Lung microvascular endothelial cell (primary cell): Measurements from ENCODE around the gene RAPGEF5. TPM values are rescaled to one million over a fixed set of nuclear protein-coding genes. Genes with fewer than 3 reads are reported as not detected.
A peak's percentile ranks its signal among the peaks of the same experiment; 100 is the strongest.

Source experiments
- DNase-seq, 2 donors: peaks; one replicate each; pipeline versions ENCODE4 v3.0.0 to v3.0.0-alpha.2; 2010; ENCODE audit warnings: low read depth in 2 of 2
- total RNA-seq: library from RNA; depleted of rRNA; stranded (reverse); fragments of >200 nt; gene quantifications from 2 replicates; pipeline ENCODE4 v1.2.1, GENCODE V29; 2014

The RAPGEF5 gene
- total RNA-seq, 1 donor from 2014 or later, result 110 TPM

- peak; percentile 69 to 81 for DNase-seq
These were observed 6.3 kb downstream of the RAPGEF5 start for GRCh38 chr7:22350466-22351328.

GRCh38 chr7:22348379-22348778 is 8.6 kb downstream of the RAPGEF5 start:
- peak in 1 of 2 donors; percentile 76 for DNase-seq

DNA sequence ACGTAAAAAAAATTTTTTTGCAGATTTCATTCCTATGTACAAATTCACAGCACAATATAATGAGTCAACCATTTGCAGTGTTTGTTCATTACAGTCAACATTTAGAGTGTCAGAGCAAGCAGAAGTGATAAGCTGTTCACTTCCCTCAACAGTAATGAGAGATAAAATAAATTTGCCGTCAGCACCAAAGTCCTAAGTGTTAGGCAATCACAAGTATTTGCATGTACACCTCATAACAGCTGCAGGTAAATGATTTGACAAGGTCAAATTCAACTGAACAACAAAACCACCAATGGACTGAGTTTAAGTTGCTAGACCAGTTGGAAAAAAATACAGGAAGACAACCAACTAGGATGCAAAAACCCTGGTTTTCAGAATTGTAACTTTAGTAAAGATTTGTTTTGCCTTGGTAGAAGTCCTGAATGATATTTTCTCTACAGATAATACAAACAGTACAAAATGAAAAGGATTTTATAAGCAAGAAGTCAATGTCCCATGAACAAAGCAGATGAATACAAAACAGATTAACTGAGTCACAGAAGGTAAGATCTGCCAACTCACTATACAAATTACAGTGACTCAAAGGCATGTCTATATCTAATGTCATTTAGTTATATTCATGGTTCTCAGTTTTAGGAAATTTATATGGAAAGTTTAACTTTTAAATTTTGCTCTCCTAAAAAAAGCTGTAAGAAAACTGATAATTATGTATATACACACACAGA is 10.4 kb downstream of the RAPGEF5 start:
- DNase-seq, result no peak

DNA sequence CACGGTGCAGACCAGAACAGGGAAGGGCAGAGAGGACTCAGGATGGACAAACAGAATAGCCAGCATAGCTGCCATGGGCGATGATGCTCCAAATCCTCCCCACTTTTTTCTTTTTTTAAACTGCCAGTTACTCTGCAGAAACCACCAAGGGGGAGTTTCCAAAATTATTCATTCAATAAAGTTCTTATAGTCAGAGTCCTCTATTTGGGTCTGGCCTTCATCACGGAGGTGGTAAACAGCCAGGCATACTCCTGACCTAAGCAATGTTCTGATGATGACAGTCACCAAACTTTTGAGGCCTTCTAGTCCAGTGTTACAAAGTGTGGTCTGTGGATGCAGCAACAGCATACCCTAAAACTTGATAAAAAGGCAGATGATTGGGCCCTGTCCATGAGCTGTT is 12.3 kb downstream of the RAPGEF5 start:
- DNase-seq, result no peak

- DNase-seq, result no peak
These were observed 13.3 kb downstream of the RAPGEF5 start for GRCh38 chr7:22343612-22344011.

- DNase-seq, result no peak
These were observed 13.9 kb downstream of the RAPGEF5 start for GRCh38 chr7:22343071-22343470.

GRCh38 chr7:22339725-22340390 is 17.1 kb downstream of the RAPGEF5 start:
- DNase-seq, result no peak

DNA sequence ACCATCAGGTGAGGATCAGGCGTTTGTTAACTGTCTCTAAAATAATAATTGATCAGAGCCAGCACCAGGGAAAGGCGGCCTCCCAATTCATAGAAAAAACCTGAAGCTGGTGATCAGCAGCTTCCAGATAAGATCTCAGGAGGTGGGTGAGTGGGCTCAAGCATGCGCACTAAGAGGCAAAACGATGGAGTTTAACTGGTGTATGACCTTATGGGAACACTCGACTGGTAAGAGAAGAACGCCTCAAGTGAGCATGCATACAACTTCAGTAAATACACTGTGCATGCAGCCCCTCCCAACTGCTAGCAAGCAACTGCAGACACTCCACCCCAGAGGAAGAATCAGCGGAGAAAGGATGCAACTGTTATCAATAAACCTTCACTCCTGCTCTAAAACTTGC is 18.1 kb downstream of the RAPGEF5 start:
- no peak for DNase-seq

- DNase-seq, result no peak
These were observed 18.5 kb downstream of the RAPGEF5 start for GRCh38 chr7:22338411-22338810.

DNA sequence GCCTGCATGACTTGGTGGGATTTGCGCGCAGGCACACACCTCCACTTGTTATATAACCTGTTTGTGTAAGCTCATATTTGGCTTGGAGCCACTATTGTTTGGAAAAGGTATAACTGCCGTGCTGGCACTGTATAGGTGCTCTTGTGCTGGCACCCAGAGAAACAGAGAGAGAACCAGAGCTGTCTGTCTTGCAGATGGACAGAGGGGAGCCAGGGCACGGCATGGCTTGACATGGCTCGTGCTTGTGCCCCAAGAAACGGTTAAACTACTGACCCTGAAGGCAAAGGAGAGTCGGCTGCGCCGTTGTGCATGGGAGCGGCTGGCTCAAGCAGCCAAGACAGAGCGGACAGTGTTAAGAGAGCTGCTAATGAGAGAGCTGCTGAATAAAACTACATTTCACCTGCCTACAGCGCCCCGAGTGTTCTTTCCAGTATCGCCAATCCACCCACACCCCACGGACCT is 23.2 kb downstream of the RAPGEF5 start:
- DNase-seq, result peak; percentile 3 to 11

GRCh38 chr7:22332461-22332870 is 24.5 kb downstream of the RAPGEF5 start:
- DNase-seq, result peak; percentile 31 to 73

DNA sequence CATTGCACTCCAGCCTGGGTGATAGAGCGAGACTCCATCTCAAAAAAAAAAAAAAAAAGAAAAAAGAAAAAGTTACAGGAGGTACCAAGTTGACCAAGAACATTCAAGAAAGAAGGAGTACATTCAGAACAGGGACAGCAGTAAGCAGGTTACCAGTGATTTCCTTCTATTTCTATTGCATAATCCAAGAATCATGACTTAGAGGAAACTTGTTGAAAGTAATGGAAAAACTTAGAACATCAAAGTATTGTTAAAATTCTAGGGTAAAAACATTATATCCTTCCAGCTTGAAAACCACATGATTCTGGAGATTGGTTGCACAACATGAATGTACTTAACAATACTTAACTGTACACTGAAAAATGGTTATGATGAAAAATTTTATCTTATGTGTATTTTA is 25.2 kb downstream of the RAPGEF5 start:
- DNase-seq, result peak in 1 of 2 donors; percentile 9

DNA sequence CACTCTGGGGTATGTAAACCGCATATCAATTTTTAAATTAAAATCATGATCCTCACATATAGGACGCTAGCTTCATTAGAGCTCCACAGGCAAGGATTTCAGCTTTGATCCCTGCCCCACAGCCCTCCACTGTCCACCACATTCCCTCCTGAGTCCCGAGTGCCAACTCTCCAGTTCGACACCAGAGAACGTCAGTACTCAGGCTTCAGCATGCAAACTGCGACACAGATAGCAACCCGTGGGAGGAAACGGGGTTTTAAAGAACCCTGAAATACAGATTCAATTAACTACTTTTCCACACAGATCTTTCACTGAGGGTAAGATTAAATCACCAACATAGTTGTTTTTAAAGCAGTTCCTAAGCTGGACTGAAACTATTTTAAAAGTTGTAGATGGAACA is 26.1 kb downstream of the RAPGEF5 start:
- DNase-seq, result no peak

- no peak for DNase-seq
These were observed 27.0 kb downstream of the RAPGEF5 start for GRCh38 chr7:22329816-22330524.

DNA sequence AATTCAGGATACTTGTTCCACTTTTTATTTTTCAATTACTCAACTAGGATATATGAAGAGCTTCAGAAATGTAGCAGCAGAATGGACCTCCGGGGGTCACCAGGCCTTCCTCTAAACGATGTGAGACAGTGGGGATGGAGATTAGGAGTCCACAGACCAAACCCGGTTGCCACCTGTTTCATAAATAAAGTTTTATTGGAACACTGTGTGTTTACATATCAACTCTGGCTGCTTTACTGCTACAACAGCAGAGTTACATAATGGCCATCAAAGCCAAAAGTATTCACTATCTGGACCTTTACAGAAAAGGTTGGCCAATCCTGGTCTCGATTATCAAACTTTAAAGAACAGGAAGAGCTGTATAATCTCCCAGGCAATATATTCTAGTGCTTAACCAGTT is 30.8 kb downstream of the RAPGEF5 start:
- DNase-seq, result no peak

DNA sequence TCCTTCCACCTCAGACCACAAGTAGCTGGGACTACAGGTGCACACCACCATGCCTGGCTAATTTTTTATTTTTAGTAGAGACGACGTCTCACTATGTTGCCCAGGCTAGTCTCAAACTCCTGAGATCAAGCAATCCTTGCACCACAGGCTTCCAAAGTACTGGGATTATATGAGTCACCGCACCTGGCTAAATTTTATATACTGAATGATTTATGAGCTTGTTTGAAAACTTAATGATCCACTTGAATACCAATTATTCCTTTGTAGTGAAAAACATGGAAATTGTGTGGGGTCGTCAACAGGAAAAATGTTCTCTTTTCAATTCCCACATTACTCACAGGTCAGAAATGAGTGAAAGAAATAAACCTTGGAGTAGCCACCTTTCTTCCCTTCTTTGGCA is 31.3 kb downstream of the RAPGEF5 start:
- no peak for DNase-seq

DNA sequence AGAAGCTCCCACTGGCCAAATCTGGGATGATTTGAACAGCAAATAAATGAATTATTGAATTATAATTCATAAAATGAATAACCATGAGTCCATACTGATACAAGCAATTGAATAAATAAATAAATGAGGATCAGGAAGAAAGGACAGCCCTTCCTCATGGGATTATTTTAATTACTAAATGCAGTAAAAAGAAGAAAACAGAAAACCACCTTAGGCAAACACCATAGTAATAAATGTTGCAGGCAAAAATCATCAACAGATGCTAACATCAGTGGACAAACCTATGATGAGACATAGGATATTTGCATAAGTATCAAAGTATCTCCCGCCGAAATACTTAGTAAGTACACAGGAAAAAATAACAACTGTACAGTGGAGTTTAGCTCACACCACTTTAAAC is 33.2 kb downstream of the RAPGEF5 start:
- DNase-seq, result no peak

DNA sequence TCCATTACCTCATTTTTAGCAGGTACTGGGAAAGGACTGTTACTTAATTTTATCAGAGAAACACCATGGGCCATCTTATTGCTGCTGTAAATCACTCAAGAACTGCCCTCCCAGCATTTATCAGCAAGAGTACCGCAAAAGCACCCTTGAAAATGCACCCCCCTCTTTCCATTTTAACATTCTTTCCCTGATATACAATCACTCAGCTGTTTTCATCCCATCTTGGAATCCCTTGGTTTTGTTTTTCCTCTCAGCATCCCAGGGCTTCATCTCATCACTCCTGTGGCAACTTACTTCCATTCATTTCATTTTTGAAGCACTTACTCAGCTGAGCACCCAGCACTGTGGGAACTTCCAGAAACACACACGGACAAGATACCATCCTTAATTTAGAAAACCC is 36.5 kb downstream of the RAPGEF5 start:
- DNase-seq, result no peak

- DNase-seq, result no peak
These were observed 37.2 kb downstream of the RAPGEF5 start for GRCh38 chr7:22319424-22320403.

DNA sequence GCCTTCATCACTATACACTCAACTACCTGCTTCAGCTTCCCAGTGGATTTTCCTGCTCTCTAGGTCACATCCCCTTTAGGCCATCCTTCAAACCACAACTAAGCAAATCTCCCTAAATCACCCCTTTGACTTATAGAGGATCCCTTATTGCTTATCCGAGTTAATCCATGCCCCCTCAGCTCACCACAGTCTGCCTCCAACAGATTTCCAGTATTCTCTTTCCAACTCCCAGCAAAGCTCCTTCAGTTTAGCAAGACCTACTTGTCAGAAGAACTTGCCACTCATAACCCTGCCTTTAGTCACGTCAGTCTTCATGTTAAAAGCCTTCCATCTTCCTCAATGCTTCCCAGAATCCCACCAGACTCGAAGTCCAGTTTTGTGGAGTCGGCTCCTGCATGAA is 38.6 kb downstream of the RAPGEF5 start:
- DNase-seq, result no peak
